OCI-LY1 (cell line): ENCODE data around the gene CAMK4.

Experiments used
- H2AFZ ChIP-seq: fragments of 200-600 bp; sonication (generic), shearing (Covaris generic); 2 replicates; pipeline ENCODE4 v1.6.0; 2014; ENCODE audit warnings: antibody characterized with exemption, mild to moderate bottlenecking, low read length
- H3F3A ChIP-seq: fragments of 200-600 bp; sonication (generic), shearing (Covaris generic); 2 replicates; pipeline ENCODE4 v1.6.0; 2014; ENCODE audit warnings: mild to moderate bottlenecking, antibody characterized with exemption, low read length, moderate library complexity; ENCODE audit not compliant: insufficient read depth
- H3K27ac ChIP-seq: fragments of 200-600 bp; sonication (generic); 2 replicates; pipeline ENCODE4 v1.5.1; 2014; ENCODE audit warnings: low read length, mixed run types, mild to moderate bottlenecking, low read depth; ENCODE audit not compliant: poor library complexity, severe bottlenecking
- H3K27me3 ChIP-seq: fragments of 200-600 bp; sonication (generic); 2 replicates; pipeline ENCODE4 v1.6.0; 2014; ENCODE audit warnings: antibody characterized with exemption, mild to moderate bottlenecking, low read length, moderate library complexity; ENCODE audit not compliant: insufficient read depth
- H3K36me3 ChIP-seq: fragments of 200-600 bp; sonication (generic); 2 replicates; pipeline ENCODE4 v1.6.1; 2014; ENCODE audit warnings: mild to moderate bottlenecking, antibody characterized with exemption, low read length, moderate library complexity, mixed read lengths; ENCODE audit not compliant: insufficient read depth
- H3K4me1 ChIP-seq: fragments of 200-600 bp; sonication (generic); 2 replicates; pipeline ENCODE4 v1.5.1; 2014; ENCODE audit warnings: mild to moderate bottlenecking, low read length, moderate library complexity; ENCODE audit not compliant: insufficient read depth, severe bottlenecking
- H3K4me2 ChIP-seq: fragments of 200-600 bp; sonication (generic), shearing (Covaris generic); 2 replicates; pipeline ENCODE4 v1.6.1; 2014; ENCODE audit warnings: low read length
- H3K4me3 ChIP-seq: fragments of 200-600 bp; sonication (generic); 2 replicates; pipeline ENCODE4 v1.5.1; 2014; ENCODE audit warnings: low read length, low read depth, mild to moderate bottlenecking, mixed read lengths; ENCODE audit not compliant: poor library complexity, severe bottlenecking
- H3K79me2 ChIP-seq: fragments of 200-600 bp; shearing (Covaris generic); 2 replicates; pipeline ENCODE4 v1.6.1; 2016; ENCODE audit warnings: mixed run types, low read length, mixed read lengths; ENCODE audit not compliant: insufficient read depth
- H3K9ac ChIP-seq: fragments of 200-600 bp; sonication (generic), shearing (Covaris generic); 2 replicates; pipeline ENCODE4 v1.6.1; 2014; ENCODE audit warnings: mild to moderate bottlenecking, low read length, mixed read lengths
- H3K9me2 ChIP-seq: fragments of 200-600 bp; sonication (generic), shearing (Covaris generic); 2 replicates; pipeline ENCODE4 v1.6.1; 2014; ENCODE audit warnings: low read depth, mild to moderate bottlenecking, low read length, mixed read lengths
- H3K9me3 ChIP-seq: fragments of 200-600 bp; shearing (Covaris generic); 2 replicates; pipeline ENCODE4 v1.6.1; 2014; ENCODE audit warnings: low read length, mixed read lengths
- H4K20me1 ChIP-seq: fragments of 200-600 bp; sonication (generic), shearing (Covaris generic); 2 replicates; pipeline ENCODE4 v1.6.0; 2016; ENCODE audit warnings: mild to moderate bottlenecking, low read length; ENCODE audit not compliant: insufficient read depth
- CTCF ChIP-seq: fragments of 200-600 bp; sonication (generic), shearing (Covaris generic); IDR thresholded peaks from 2 replicates; pipeline ENCODE4 v1.5.1; 2017; ENCODE audit warnings: mild to moderate bottlenecking, antibody characterized with exemption, low read length, moderate library complexity, mixed read lengths
- EZH2 ChIP-seq: fragments of 200-600 bp; sonication (generic), shearing (Covaris generic); IDR thresholded peaks from 2 replicates; pipeline ENCODE4 v1.8.0; 2017; ENCODE audit warnings: borderline replicate concordance, mixed run types, mild to moderate bottlenecking, antibody characterized with exemption, low read length, moderate library complexity, mixed read lengths

CAMK4 gene

GRCh38 chr5:111480346-111480745 lies 256.2 kb downstream of the CAMK4 start:
- H3K4me2 ChIP-seq, result no peak overlapping the region
- no peak overlapping the region for H3K9ac ChIP-seq
- no peak overlapping the region for H2AFZ ChIP-seq
- H3K9me2 ChIP-seq, result no peaks in the 10 kb centered on the region
- H3K27me3 ChIP-seq, result no peaks in the 10 kb centered on the region
- no peaks in the 10 kb centered on the region for H3K9me3 ChIP-seq
- no peak overlapping the region for H3K27ac ChIP-seq
- H3K79me2 ChIP-seq, result no peaks in the 10 kb centered on the region
- H4K20me1 ChIP-seq, result no peaks in the 10 kb centered on the region
- no peak overlapping the region for H3K4me3 ChIP-seq
- no peak for TF ChIP-seq CTCF
- H3K36me3 ChIP-seq, result peaks cover 74% of the 10 kb centered on the region
- H3K4me1 ChIP-seq, result no peaks in the 10 kb centered on the region
- H3F3A ChIP-seq, result no peaks in the 10 kb centered on the region

GRCh38 chr5:111486055-111486454 lies 261.9 kb downstream of the CAMK4 start:
- no peaks in the 10 kb centered on the region for H3F3A ChIP-seq
- H3K27me3 ChIP-seq, result no peaks in the 10 kb centered on the region
- H3K27ac ChIP-seq, result no peak overlapping the region
- H3K9me2 ChIP-seq, result no peaks in the 10 kb centered on the region
- no peak overlapping the region for H3K4me3 ChIP-seq
- H3K36me3 ChIP-seq, result peaks cover 55% of the 10 kb centered on the region
- no peaks in the 10 kb centered on the region for H3K79me2 ChIP-seq
- H3K4me1 ChIP-seq, result no peaks in the 10 kb centered on the region
- TF ChIP-seq EZH2 (no peak), CTCF (no peak)
- H3K9ac ChIP-seq, result no peak overlapping the region
- H2AFZ ChIP-seq, result no peak overlapping the region
- no peaks in the 10 kb centered on the region for H4K20me1 ChIP-seq
- no peaks in the 10 kb centered on the region for H3K9me3 ChIP-seq
- no peak overlapping the region for H3K4me2 ChIP-seq

GRCh38 chr5:111486926-111487325 lies 262.7 kb downstream of the CAMK4 start:
- Histone ChIP-seq H3K9me3 (no peaks in the 10 kb centered on the region), H3K4me2 (no peak overlapping the region), H3K27ac (no peak overlapping the region), H3K36me3 (peaks cover 47% of the 10 kb centered on the region), H3K9me2 (no peaks in the 10 kb centered on the region), H3K4me1 (no peaks in the 10 kb centered on the region), H3K9ac (no peak overlapping the region), H3K27me3 (no peaks in the 10 kb centered on the region), H3K4me3 (no peak overlapping the region), H3F3A (no peaks in the 10 kb centered on the region), H4K20me1 (no peaks in the 10 kb centered on the region), H2AFZ (no peak overlapping the region), H3K79me2 (no peaks in the 10 kb centered on the region)
- TF ChIP-seq CTCF (no peak), EZH2 (no peak)
